KMS-11 (cell line): ENCODE data around the gene CTNND1.
"Not testable (repeated sequence)": the region's sequence is repeated elsewhere in the genome, so short reads cannot be mapped to it uniquely, and the experiment has no call there.

Experiments used
- H2AFZ ChIP-seq: fragments of 200-600 bp; sonication (generic); 2 replicates; pipeline ENCODE4 v1.6.1; 2016; ENCODE audit warnings: antibody characterized with exemption, mixed run types, low read depth
- H3K27ac ChIP-seq: fragments of 200-600 bp; sonication (generic); 2 replicates; pipeline ENCODE4 v1.6.1; 2016; ENCODE audit warnings: mild to moderate bottlenecking, mixed run types
- H3K27me3 ChIP-seq: fragments of 200-600 bp; sonication (generic); 2 replicates; pipeline ENCODE4 v1.6.1; 2017; ENCODE audit warnings: mild to moderate bottlenecking, low read depth, mixed run types, moderate library complexity; ENCODE audit not compliant: insufficient read depth
- H3K36me3 ChIP-seq: fragments of 200-600 bp; sonication (generic); 2 replicates; pipeline ENCODE4 v1.6.1; 2017; ENCODE audit warnings: mild to moderate bottlenecking, mixed run types; ENCODE audit not compliant: insufficient read depth
- H3K4me1 ChIP-seq: fragments of 200-600 bp; sonication (generic); 2 replicates; pipeline ENCODE4 v1.6.1; 2016; ENCODE audit warnings: mild to moderate bottlenecking, low read depth, mixed run types; ENCODE audit not compliant: poor library complexity, severe bottlenecking
- H3K4me2 ChIP-seq: fragments of 200-600 bp; sonication (generic); 2 replicates; pipeline ENCODE4 v1.7.0; 2016; ENCODE audit warnings: mild to moderate bottlenecking, mixed run types
- H3K4me3 ChIP-seq: fragments of 200-600 bp; sonication (generic); IDR thresholded peaks from 2 replicates; pipeline ENCODE4 v1.6.1; 2017; ENCODE audit warnings: low read depth, low read length, mixed read lengths; ENCODE audit not compliant: insufficient read depth
- H3K79me2 ChIP-seq: fragments of 200-600 bp; sonication (generic); 2 replicates; pipeline ENCODE4 v1.6.1; 2016; ENCODE audit warnings: low read depth, mixed run types; ENCODE audit not compliant: insufficient read depth
- H3K9ac ChIP-seq: fragments of 200-600 bp; sonication (generic); 2 replicates; pipeline ENCODE4 v1.6.1; 2016; ENCODE audit warnings: mild to moderate bottlenecking, mixed run types
- H4K20me1 ChIP-seq: fragments of 200-600 bp; sonication (generic); 2 replicates; pipeline ENCODE4 v1.6.1; 2016; ENCODE audit warnings: mild to moderate bottlenecking, mixed run types; ENCODE audit not compliant: insufficient read depth
- CTCF ChIP-seq: fragments of 200-600 bp; sonication (generic); conservative IDR thresholded peaks from 2 replicates; pipeline ENCODE4 v1.6.1; 2017; ENCODE audit warnings: low read depth, mild to moderate bottlenecking, antibody characterized with exemption, low read length, moderate library complexity, mixed read lengths

Gene CTNND1

GRCh38 chr11:57761301-57762234 is at the start of gene CTNND1:
Gene CTNND1 (plus strand): TSS chr11:57761802. CDS start chr11:57791479, 29,677 bp downstream.
- Histone ChIP-seq H3K27ac (no peak within 1 kb of the TSS), H3K36me3 (no peaks in the 10 kb centered on the region), H3K9ac (no peak within 1 kb of the TSS), H3K4me2 (no peak within 1 kb of the TSS), H3K4me1 (no peaks in the 10 kb centered on the region), H2AFZ (no peak within 1 kb of the TSS), H4K20me1 (no peaks in the 10 kb centered on the region), H3K79me2 (no peaks in the 10 kb centered on the region), H3K27me3 (no peaks in the 10 kb centered on the region), H3K4me3 (no peak within 1 kb of the TSS)
- TF ChIP-seq CTCF = no peak

DNA sequence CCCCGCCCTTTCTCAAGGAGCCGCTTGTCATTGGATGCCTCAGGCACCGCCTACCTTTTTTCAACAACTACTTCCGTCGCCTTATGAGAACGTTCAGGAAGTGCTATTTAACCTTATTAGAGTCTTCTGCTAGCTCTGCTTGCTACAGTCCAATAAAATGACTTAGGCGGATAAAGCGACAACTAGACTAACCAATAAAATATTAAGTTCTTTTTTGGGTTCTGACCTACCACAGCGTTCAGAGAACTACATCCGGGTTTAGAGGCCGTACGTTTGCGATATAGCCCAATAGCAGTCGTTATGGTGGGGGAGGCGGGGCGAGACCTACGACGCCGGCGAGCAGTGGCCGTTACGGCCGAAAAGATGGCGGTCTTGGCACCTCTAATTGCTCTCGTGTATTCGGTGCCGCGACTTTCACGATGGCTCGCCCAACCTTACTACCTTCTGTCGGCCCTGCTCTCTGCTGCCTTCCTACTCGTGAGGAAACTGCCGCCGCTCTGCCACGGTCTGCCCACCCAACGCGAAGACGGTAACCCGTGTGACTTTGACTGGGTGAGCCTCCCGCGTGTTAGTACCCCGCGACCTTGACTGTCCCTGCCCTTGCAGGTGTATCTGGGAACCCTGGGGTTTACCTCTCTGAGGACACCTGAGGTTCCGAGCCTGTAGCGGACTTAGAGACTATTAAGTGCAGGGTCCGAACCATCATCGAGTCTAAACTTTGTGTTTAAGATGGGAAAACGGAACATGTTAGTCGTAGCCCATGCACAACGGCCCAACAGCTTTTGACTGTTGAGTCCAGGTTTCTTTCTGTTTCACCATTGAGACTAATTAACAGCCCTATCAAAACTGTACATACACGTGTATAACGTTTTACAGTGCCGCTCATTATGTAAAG is 49.1 kb upstream of the CTNND1 start, which contains the start of gene TMX2:
Gene TMX2 (plus strand): TSS at position 338 of the 895 bp plus-strand sequence. CDS start 26 bp downstream, at position 364.
- Histone ChIP-seq H3K4me2 (peak within 1 kb of the TSS; percentile 91), H2AFZ (peak within 1 kb of the TSS; percentile 39; the same call in 1 of the 2 replicates), H3K9ac (peak within 1 kb of the TSS; percentile 88), H4K20me1 (no peaks in the 10 kb centered on the region; the same call in 1 of the 2 replicates), H3K4me3 (no peak within 1 kb of the TSS), H3K27me3 (no peaks in the 10 kb centered on the region), H3K36me3 (no peaks in the 10 kb centered on the region), H3K79me2 (peaks cover 54% of the 10 kb centered on the region), H3K27ac (peak within 1 kb of the TSS; percentile 78), H3K4me1 (peaks cover 27% of the 10 kb centered on the region)
- TF ChIP-seq CTCF = no peak

GRCh38 chr11:57713835-57714234 is 47.8 kb upstream of the CTNND1 start:
- Histone ChIP-seq H2AFZ (no peak overlapping the region), H3K36me3 (no peaks in the 10 kb centered on the region), H3K4me2 (peak overlapping the region; percentile 91), H4K20me1 (no peaks in the 10 kb centered on the region; the same call in 1 of the 2 replicates), H3K4me1 (peaks cover 27% of the 10 kb centered on the region), H3K79me2 (peaks cover 61% of the 10 kb centered on the region), H3K4me3 (no peak overlapping the region), H3K27ac (no peak overlapping the region), H3K9ac (peak overlapping the region; percentile 88; the same call in 1 of the 2 replicates), H3K27me3 (no peaks in the 10 kb centered on the region)
- TF ChIP-seq CTCF = no peak

- H3K36me3 ChIP-seq, H3K4me2 ChIP-seq, H3K4me3 ChIP-seq, H3K9ac ChIP-seq, H3K27ac ChIP-seq, H3K27me3 ChIP-seq, H4K20me1 ChIP-seq, H2AFZ ChIP-seq: not testable (repeated sequence)
- peaks cover 18% of the 10 kb centered on the region for H3K4me1 ChIP-seq
- H3K79me2 ChIP-seq = peaks cover 70% of the 10 kb centered on the region
Observed at GRCh38 chr11:57716726-57717125, 44.9 kb upstream of the CTNND1 start.
